Measurements from ENCODE around the gene RBBP8NL.

Gene RBBP8NL

DNA sequence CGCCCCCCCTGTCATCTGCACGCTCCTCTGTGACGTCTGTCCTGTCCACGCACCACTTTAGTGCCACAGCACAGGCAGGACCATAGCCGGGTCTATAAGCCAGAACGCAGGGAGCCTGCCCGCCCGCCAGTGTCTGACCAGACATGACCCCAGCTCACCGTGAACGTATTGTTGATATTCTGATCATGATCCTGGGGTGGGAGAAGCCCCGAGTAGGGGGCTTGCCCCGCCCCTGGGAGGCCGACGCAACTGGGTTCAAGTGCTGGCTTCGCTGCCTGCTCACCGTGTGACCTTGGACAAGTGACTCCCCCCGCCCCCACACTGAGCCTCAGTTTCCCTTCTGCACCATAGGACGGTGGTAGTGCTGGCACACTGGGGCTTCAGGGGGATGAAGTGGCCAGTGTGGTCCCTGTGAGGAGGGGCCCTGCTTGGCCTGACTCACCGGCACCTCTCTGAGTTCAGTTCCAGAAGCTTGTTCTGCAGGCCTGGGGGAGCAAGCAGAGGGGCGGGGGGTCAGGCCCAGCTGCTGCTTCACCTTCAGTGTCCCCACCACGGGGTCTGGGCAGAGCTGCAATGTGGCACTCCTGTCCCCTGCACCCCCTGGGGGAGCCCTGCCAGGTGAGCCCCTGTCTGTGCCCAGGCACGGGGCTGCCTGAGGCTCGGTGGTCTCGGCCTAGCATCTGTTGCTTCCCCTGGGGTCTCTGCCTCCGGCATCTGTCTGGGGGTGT is 9.2 kb downstream of the RBBP8NL start:
- H3K9me3 Mint-ChIP-seq: no peaks in the 10 kb centered on the region
- H3K27me3 Mint-ChIP-seq (ENCODE audit: low read depth, poor library complexity): peaks cover 10% of the 10 kb centered on the region

DNA sequence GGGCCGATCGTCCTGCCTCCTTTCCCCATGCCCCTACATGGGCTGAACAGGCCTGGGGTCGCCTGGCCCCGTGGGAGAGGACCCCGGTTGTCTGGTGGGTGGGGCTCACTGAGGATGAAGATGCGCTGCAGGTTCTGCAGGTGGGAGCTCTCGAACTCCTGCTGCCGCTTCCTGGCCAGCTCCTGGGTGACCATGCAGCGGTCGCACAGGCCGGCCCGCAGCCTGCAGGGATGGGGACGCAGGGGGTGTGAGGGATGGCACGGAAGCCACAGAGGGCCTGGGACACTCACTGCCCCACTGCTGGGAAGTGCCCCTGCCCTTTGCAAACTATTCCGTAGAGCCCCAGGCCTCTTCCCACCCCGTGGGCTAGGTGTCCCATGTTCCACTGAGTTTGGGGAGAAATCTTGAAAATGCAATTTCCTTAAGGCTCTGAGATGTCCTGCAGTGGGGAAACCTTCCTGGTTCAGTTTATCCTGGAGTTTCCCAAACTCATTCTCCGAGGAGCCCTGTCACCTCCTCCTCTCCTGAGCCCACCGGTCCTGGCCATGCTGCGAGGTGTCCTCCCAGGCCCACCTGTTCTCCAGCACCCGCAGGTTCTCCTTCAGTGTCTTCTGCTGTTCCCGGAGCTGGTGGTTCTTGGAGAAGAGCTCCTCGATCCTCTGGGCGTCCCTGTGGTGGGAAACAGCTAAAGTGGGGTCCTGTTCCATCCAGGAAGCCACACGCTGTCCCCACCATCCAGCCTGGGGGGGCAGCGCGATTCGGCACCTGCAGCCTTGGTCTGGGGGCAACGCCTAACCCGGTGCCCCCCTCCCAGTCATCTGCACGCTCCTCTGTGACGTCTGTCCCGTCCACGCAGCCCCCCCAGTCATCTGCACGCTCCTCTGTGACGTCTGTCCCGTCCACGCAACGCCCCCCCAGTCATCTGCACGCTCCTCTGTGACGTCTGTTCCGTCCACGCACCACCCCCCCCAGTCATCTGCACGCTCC is 10.4 kb downstream of the RBBP8NL start:
- H3K36me3 Mint-ChIP-seq (ENCODE audit: low read depth): no peaks in the 10 kb centered on the region
- H3K27me3 Mint-ChIP-seq (ENCODE audit: low read depth, poor library complexity): peaks cover 13% of the 10 kb centered on the region
- no peak for DNase-seq
- no peak overlapping the region for H3K4me3 Mint-ChIP-seq
- no peaks in the 10 kb centered on the region for H3K9me3 Mint-ChIP-seq
- H3K27ac Mint-ChIP-seq: no peak overlapping the region
- peaks cover 18% of the 10 kb centered on the region for H3K4me1 Mint-ChIP-seq
- TF ChIP-seq, protein P1, sequence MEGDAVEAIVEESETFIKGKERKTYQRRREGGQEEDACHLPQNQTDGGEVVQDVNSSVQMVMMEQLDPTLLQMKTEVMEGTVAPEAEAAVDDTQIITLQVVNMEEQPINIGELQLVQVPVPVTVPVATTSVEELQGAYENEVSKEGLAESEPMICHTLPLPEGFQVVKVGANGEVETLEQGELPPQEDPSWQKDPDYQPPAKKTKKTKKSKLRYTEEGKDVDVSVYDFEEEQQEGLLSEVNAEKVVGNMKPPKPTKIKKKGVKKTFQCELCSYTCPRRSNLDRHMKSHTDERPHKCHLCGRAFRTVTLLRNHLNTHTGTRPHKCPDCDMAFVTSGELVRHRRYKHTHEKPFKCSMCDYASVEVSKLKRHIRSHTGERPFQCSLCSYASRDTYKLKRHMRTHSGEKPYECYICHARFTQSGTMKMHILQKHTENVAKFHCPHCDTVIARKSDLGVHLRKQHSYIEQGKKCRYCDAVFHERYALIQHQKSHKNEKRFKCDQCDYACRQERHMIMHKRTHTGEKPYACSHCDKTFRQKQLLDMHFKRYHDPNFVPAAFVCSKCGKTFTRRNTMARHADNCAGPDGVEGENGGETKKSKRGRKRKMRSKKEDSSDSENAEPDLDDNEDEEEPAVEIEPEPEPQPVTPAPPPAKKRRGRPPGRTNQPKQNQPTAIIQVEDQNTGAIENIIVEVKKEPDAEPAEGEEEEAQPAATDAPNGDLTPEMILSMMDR (IDR thresholded peaks at IDR 0.05): no peak

More for the DNA sequence above, 9.2 kb downstream of the RBBP8NL start:
- TF ChIP-seq, protein P1 (IDR thresholded peaks at IDR 0.05): no peak
- H3K4me1 Mint-ChIP-seq: peaks cover 20% of the 10 kb centered on the region
- H3K36me3 Mint-ChIP-seq (ENCODE audit: low read depth): no peaks in the 10 kb centered on the region
- H3K27ac Mint-ChIP-seq: no peak overlapping the region
- H3K4me3 Mint-ChIP-seq: no peak overlapping the region
- DNase-seq: no peak

DNA sequence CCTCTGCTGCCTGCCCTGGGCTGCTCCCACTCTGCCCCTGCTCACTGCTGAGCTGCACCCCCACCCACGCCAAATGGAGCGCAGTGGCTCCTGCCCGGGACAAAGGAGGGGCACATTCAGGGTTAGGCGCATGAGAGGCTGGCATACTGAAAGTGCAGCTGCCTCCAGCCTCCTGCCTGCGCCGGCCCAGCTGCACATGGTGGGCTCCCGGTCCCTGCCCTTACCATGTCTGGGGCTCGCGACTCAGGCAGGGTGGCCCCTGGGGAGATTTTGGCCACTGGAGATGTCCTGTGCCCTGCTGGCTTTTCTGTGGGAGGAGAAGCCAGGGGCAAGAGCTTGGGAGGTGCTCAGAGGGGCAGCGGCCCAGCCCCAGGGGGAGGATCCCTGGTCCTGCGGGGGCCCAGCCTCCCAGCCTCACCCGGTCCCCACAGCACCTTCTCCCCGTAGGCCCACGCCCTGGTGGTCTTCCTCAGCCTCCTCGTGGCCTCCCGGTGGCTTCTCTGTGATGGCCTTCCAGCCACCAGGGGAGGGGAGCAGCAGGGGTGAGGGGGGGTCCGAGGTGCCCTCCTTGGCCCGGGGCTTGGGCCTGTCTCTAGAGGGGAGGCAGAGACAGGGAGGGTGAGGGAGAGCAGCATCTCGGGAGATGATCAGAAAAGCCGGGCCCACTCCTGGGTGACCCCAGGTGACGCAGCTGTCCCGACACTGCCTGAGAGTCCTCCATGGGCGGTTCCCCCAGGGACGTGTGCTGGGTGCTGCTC is 11.8 kb downstream of the RBBP8NL start:
- TF ChIP-seq, protein P1 (IDR thresholded peaks at IDR 0.05): no peak
- peaks cover 17% of the 10 kb centered on the region for H3K27me3 Mint-ChIP-seq (ENCODE audit: low read depth, poor library complexity)
- peaks cover 5% of the 10 kb centered on the region for H3K4me1 Mint-ChIP-seq
- H3K4me3 Mint-ChIP-seq: no peak overlapping the region
- no peak overlapping the region for H3K27ac Mint-ChIP-seq
- no peaks in the 10 kb centered on the region for H3K36me3 Mint-ChIP-seq (ENCODE audit: low read depth)
- no peak for DNase-seq
- H3K9me3 Mint-ChIP-seq: no peaks in the 10 kb centered on the region

DNA sequence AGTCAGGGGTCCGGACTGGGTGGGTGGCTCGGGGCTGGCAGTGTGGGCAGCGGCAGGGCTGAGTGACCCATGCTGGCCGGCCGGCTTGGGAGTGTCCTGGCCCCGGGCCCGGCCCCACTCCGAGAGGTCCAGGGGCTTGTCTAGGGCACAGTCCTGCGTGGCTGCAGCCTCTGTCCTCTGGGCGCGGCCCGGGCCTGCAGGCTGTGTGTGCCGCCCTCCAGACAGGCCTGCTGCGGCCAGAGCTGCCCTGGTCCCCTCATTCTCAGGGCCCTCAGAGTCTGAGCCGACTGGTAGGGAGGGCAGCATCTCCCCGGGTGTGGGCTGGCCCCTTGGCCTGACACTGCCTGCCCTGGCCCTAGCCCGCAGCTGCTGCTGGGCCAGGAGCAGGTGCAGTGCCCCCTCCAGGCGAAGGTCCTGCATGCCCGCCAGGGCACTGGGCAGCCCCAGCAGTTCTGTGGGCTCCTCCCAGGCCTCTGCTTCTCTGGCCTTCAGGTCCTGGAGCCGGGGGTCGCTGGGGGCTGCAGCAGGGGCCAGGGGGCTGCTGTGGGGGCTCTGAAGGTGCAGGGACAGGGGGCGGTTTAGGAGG is 13.3 kb downstream of the RBBP8NL start:
- Mint-ChIP-seq H3K27ac (no peak overlapping the region), H3K27me3 (ENCODE audit: low read depth, poor library complexity) (peaks cover 24% of the 10 kb centered on the region), H3K4me1 (peaks cover 12% of the 10 kb centered on the region), H3K36me3 (ENCODE audit: low read depth) (no peaks in the 10 kb centered on the region), H3K4me3 (no peak overlapping the region), H3K9me3 (no peaks in the 10 kb centered on the region)
- TF ChIP-seq, protein P1 (IDR thresholded peaks at IDR 0.05): no peak
- no peak for DNase-seq

- Mint-ChIP-seq H3K36me3 (ENCODE audit: low read depth) (no peaks in the 10 kb centered on the region), H3K9me3 (no peaks in the 10 kb centered on the region), H3K27me3 (ENCODE audit: low read depth, poor library complexity) (peaks cover 28% of the 10 kb centered on the region), H3K4me1 (peaks cover 12% of the 10 kb centered on the region), H3K27ac (no peak overlapping the region), H3K4me3 (no peak overlapping the region)
- no peak for DNase-seq
- TF ChIP-seq, protein P1 (IDR thresholded peaks at IDR 0.05): no peak
These were observed 14.2 kb downstream of the RBBP8NL start for GRCh38 chr20:62413025-62413570.

Measured in nephron progenitor cell (in vitro differentiated cells).